ENCODE data around the gene LDLRAD1.
"Not testable (repeated sequence)": the region's sequence is repeated elsewhere in the genome, so short reads cannot be mapped to it uniquely, and the experiment has no call there.

LDLRAD1 gene

DNA sequence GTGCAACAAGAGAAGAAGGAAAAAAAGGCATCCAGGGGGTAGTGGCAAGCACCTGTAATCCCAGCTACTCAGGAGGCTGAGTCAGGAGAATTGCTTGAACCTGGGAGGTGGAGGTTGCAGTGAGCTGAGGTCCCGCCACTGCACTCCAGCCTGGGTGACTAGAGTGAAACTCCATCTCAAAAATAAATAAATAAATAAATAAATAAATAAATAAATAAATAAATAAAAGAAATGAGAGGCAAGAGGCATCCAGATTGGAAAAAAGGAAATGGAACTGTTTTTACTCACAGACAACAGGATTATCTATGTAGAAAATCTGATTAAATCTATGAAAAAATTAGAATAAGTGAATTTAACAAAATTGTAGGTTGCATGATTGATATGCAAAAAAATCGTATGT is 23.5 kb downstream of the LDLRAD1 start:
- not testable (repeated sequence) for DNase-seq (ENCODE audit: low read depth in 1 of 2, low spot score in 1 of 2)

DNA sequence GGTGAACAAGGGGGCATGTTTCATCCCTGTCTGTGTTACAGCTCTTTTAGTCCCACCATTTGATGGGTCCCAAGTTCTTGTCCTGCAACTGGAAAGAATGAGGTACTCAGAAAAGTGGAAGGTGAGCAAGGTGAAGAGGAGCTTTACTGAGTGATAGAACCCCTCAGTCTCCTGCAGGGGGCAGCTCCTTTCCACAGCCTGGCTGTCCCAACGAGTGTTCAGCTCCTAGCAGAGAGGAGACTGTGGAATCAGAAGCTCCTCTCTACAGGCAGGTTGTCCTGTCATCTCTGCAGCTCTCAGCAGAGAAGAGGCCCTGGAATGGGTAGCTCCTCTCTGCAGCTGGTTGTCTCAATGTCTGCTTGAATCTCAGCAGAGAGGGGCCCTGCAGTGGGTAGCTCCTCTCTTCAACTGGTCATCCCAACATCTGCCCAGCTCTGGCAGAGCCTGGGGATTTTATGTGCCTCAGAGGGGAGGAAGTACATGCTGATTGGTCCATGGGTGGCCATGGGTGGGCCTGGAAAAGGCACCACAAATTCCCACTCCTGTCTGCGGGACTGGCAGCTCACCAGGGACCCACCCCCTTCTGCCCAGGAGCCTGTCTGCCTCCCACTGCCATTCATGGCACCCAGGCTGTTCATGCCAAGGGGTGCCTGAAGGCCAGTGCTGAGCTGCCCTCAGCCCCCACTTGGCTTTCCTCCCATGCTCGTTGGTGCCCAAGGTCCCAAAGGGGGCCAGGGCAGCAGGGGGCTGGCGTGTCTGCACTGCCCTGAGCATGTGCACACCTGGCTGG is 25.7 kb downstream of the LDLRAD1 start:
- DNase-seq (ENCODE audit: low read depth in 1 of 2, low spot score in 1 of 2) = no peak

DNA sequence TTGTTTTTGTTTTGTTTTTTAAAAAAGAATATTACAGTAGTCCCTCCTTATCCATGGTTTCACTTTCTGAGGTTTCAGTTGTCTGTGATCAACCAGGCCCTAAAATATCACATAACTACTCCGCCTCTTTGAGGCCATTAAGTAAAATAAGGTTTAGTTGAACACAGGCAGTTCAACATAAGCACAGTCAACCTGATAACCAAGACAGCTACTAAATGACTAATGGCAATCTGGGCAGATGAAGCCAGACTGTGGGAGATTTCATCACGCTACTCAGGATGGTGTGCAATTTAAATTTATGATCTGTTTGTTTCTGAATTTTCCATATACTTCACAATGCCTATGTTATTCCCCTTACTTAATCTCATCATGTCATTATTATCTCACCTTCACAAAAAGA is 30.1 kb downstream of the LDLRAD1 start:
- DNase-seq (ENCODE audit: low read depth in 1 of 2, low spot score in 1 of 2) = no peak

DNA sequence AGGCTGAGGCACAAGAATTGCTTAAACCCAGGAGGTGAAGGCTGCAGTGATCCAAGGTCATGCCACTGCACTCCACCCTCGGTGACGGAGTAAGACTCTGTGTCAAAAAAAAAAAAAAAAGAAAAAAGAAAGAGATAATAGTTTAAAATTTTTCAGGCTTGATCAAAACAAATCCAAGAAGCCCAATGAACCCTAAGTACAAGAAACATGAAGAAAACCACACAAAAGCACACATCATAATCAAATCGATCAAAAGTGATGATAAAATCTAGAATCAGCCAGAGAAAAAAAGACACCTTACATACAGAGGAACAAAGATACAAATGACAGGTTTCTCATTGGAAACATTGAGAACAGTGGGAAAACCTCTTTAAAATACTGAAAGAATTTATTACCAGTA is 31.5 kb downstream of the LDLRAD1 start:
- DNase-seq (ENCODE audit: low read depth in 1 of 2, low spot score in 1 of 2) = no peak

DNA sequence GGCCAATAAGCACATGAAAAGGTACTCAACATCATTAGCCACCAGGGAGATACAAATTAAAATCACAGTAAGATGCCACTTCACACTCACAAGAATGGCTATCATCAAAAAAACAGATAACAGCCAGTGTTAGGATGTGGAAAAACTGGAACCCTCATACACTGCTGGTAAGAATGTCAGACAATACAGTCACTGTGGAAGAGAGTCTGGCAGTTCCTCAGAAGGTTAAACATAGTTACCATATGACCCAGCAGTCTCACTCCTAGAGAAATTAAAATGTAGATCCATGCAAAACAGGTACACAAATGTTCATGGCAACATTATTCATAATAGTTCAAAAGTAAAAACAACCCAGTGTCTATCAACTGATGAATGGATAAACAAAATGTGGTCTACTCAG is 33.3 kb downstream of the LDLRAD1 start:
- DNase-seq (ENCODE audit: low read depth in 1 of 2, low spot score in 1 of 2) = no peak

DNA sequence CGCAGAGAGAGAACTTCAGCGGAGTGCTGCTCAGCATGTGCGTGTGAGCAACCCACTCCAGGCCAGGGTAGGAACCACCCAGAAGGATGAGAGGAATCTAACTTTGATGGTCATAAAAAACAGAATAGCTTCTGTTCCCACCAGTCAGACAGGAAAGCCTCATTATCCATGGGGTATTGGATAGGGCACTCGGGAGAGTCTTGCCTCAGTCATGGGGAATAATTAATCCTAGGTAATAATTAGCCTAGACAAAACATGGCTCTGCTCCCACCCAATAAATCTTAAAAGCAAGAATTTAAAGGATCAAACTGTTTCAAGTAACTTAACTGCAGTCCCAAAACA is 35.3 kb downstream of the LDLRAD1 start:
- no peak for DNase-seq (ENCODE audit: low read depth in 1 of 2, low spot score in 1 of 2)

DNA sequence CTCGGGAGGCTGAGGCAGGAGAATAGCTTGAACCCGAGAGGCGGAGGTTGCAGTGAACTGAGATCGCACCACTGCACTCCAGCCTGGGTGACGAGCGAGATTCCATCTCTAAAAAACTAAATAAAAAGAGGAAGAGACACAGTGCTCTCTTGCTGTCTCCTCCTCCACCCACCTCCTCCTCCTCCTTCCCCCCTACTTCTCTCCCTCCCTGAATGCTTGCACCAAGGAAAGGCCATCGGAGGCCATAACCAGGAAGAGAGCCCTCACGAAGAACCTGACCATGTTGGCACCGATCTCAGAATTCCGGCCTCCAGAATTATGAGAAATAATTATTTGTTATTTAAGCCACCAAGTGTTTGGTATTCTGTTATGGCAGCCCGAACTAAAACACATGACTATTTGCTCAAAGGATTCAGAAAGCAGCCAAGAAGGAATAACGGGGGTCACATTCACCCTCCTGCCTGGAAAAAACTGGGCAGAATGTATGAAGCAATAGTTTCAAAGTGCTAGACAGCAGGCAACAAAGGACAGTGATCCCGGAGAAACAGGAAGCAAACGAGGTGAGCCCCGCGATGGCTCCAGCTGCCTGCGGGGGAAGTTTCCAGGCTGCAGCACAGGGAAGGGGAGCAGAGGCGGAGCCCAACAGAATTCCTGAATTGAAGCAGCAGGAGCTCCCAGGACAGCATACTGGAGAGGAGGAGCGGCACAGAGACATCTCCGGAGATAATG is 35.8 kb downstream of the LDLRAD1 start:
- no peak for DNase-seq (ENCODE audit: low read depth in 1 of 2, low spot score in 1 of 2)

DNA sequence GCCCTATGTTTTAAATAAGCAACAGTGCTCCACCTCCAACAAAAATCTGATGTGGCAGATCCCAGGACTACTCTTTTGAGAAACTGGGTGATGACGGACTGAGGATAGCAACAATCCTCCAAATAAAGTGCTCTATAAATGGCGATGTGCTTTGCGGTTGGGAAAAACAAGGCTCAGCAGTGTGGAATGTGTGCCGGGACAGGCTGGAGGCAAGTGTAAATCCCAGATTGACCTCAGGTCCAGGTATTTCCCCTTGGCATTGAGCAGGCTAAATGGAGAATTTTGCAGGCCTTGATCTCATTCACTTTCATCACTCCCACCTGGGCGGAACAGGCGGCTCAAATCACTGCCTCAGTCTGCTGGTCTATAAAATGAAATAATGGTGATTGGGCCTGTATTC is 36.8 kb downstream of the LDLRAD1 start:
- DNase-seq (ENCODE audit: low read depth in 1 of 2, low spot score in 1 of 2) = no peak

DNA sequence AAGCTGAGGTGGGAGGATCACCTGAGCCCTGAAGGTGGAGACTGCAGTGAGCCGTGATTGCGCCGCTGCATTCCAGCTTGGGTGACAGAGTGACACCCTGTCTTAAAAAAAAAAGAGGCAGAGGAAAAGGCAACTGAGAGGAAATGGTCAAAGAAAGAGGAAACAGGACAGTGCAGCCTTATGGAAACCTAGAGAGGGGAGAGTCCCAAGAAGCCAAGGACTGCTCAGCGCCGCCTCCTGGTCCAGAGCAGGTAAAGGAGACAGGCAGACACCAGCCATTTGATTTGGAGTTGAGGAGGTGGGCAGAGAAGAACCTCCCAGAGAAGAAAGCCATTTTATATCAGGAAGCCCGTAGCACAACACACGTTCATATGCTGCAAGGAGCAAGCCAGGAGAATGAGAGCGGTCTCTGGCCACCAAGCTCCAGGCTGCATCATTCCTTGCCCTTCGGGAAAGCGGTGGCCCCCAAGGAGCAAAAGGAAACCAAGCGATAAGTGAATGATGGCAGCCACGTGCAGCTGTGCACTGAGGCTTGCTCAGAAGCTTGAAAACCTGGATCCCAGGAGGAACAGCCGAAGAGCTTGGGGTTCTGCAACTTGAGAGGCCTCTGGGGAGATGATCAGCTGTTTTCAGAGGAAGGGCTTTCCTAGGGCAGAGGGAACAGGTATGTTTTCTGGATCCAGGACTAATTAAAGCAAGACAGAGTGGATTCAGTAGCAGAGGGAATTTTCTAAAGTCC is 38.1 kb downstream of the LDLRAD1 start:
- no peak for DNase-seq (ENCODE audit: low read depth in 1 of 2, low spot score in 1 of 2)

DNA sequence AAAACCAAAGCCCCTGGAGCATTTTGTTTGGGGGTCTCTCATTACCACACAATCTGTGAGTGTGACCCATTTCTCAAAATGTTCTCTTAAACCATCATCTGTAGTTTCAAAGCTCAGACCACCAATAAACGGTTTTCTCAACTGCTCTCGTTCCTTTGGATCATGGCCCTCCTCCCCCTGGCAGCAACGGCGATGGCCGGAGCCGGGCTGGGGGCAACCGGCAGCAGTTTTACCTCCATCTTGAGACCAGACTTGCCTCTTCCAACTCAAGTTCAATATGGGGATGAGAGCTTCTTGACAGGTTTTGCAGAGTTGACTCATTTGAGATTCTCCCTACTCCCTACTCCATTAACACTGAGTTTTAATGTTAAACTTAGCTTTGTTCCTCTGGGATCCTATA is 42.1 kb downstream of the LDLRAD1 start:
- DNase-seq (ENCODE audit: low read depth in 1 of 2, low spot score in 1 of 2) = no peak

DNA sequence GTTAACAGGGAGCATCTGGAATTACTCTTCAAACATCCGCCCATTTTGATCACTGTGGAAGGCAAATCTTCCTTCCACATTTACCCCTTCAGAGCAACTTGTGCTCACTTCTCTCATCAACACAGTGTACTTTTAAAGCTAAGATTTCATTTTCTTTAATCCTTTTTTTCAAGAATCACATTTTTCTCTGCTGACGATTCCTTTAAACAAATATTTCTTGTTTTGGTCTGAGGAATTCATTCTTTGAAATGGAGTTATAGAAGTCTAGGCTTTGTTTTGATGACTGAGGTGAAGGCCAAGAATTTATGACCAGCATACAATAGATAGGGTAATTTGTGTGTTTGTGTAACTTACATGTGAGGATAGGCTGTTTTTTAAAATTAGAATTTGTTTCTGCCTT is 46.3 kb downstream of the LDLRAD1 start:
- no peak for DNase-seq (ENCODE audit: low read depth in 1 of 2, low spot score in 1 of 2)

DNA sequence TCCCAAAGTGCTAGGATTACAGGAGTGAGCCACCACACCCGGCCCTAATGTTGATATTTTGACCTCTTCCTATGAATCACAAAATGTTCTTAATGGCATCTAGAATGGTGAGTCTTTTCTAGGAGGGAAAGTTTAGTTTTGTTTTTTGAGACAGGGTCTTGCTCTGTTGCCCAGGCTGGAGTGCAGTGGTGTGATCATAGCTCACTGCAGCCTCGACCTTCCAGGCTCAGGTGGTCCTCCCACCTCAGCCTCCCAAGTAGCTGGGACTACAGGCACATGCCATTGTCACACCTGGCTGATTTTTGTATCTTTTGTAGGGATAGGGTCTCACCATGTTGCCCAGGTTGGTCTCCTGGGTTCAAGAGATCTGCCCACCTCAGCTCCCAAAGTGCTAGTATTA is 48.7 kb downstream of the LDLRAD1 start:
- not testable (repeated sequence) for DNase-seq (ENCODE audit: low read depth in 1 of 2, low spot score in 1 of 2)

DNA sequence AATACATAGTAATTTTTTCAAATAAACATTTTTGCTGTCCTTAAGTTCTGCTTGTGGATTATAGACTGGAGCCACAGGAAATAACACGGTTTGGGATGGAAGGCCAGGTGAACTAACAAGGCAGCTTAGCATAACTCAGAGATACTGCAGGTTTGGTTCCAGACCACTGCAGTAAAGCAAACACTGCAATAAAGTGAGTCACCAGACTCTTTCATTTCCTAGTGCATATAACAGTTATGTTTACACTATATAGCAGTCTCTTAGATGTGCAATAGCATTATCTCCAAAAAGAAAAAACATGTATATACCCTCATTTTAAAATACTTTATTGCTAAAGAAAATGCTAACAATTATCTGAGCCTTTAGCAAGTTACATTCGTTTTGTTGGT is 49.9 kb downstream of the LDLRAD1 start:
- DNase-seq (ENCODE audit: low read depth in 1 of 2, low spot score in 1 of 2) = no peak

DNA sequence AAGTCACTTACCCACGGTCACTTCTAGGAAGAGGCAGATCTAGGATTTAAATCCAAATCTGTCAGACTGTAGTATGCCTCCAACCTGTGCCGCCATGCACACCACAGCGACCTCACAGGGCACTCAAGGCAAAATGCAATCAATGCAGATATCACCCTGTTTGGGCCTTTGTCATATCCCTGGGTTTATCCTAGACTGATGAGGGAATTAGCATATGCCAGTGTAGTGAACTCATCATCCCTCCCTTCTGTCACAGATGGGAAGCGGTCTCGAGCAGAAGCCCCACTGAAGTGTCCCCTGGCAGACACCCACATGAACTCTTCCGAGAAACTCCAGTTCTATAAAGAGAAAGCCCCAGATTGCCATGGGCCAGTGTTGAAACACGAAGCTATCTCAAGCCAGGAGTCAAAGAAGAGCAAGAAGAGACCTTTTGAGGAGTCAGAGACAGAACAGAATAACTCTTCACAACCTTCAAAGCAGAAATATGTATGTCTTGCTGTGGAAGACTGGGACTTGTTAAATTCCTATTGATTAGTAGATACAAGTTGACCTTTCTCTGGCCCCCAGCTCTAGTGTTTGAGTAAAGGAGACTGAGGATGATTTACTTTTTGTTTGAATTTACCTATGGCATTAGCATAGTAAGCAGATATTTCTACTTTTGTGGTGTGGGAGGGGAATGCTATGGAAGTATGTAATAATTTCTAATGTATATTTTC is 50.4 kb downstream of the LDLRAD1 start:
- no peak for DNase-seq (ENCODE audit: low read depth in 1 of 2, low spot score in 1 of 2)

DNA sequence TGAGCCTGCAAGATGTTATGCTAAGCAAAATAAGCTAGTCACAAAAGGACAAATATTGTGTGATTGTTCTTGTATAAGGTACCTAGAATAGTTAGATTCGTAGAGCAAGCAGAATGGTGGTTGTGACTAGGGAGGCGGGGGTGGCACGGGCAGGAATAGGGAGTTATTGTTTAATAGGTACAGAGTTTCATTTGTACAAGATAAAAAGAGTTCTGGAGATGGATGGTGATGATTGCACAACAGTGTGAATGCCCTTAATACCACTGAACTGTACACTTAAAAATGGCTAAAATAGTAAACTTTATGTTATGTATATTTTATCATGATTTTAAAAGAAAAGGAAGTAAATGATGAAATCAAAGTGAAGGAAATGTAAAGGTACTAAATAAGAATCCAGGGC is 51.2 kb downstream of the LDLRAD1 start:
- no peak for DNase-seq (ENCODE audit: low read depth in 1 of 2, low spot score in 1 of 2)

DNA sequence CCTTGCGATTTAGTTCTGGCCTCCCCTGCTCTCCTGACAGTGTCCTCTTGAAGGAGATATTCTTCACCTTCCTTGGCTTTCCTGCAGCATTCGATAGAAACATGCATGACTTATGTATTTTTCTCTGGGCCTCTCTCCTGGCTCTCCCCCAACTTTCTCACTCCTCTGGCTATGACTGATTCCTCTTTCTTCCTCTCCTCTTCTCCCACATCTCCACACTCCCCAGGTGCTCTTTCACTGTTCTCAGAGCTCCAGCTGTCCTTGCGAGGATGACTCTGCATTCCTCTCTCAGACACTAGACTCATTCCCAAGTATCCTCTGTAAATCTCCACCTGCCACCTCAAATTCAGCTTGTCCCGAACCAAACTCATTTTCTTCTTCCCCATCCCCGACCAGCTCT is 53.9 kb downstream of the LDLRAD1 start:
- DNase-seq (ENCODE audit: low read depth in 1 of 2, low spot score in 1 of 2) = no peak

DNA sequence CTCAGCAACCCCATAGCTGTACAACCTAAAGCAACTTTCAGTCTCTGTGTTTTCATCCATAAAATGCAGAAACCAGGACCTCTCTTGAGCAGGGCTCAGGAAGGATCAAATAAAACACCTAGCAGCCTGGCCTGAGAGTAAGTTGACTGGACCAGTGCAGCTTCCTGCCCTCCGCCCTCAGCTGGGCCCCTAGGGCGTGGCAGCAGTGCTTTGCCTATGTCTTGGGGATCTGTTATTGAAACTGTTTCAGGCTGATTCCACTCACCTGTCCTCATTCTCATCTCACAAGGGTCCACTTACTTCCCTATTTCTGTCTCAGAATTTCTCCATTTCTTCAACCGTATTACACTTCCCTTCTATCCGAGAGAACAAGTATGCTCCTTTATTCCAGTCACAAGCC is 54.5 kb downstream of the LDLRAD1 start:
- no peak for DNase-seq (ENCODE audit: low read depth in 1 of 2, low spot score in 1 of 2)

DNA sequence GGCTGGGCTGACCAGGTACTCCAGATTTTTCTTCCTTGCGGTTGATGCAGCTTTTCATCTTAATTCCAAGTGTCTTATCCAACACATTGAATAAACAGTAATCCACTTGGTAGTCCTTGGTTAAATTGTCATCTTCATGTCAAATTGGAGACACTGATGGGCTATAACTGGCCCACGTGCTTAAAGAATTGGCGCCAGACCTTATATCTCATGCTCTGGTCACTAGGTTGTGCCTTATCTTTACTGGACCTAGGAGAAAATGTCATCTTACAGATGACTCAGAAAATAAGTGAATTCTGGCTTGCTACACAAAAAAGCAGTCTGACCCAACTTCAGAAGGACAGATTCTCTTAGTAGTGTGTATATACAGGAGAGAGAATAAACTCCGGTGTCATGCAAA is 55.6 kb downstream of the LDLRAD1 start:
- no peak for DNase-seq (ENCODE audit: low read depth in 1 of 2, low spot score in 1 of 2)

DNA sequence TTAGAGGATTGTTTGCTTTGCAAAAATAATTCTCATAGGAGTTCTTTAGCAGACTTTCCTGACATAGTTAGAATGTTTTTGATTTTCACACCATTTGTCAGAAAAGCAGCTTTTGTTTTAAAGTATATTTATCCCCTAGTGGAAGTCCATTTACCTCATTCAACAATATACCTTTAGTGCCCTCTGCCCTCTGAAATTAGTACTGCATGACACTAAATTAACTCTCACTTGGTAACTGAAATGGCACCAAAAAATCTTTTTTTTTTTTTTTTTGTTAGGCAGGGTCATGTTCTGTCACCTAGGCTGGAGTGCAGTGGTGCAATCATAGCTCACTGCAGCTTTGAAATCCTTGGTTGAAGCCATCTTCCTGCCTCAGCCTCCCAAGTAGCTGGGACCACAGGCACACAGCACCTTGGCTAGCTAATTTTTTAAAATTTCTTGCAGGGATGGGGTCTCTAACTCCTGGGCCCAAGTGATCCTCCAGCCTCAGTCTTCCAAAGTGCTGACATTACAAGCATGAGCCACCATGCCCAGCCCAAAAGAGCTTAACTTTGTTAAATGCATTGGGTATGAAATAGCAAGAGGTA is 58.2 kb downstream of the LDLRAD1 start:
- DNase-seq (ENCODE audit: low read depth in 1 of 2, low spot score in 1 of 2) = no peak
